Adipose tissue (tissue), 3 donors: ENCODE results near the gene GNAT3. TPM values are rescaled to one million over a fixed set of nuclear protein-coding genes. Genes with fewer than 3 reads are reported as not detected.

Source experiments
- H3K27ac ChIP-seq: one replicate; pipeline ENCODE4 v1.5.1; 2013; ENCODE audit warnings: low read depth, low read length
- WGBS, 3 donors: extraction: QIAGEN DNeasy Blood & Tissue Kit; methylation state at CpG; one replicate each; pipeline ENCODE4 v1.1.7; 2013; 5-methylcytosine and 5-hydroxymethylcytosine counted together
- polyA plus RNA-seq, 3 donors: library from polyadenylated mRNA; stranded (reverse); fragments of 200-250 nt; gene quantifications; one replicate each; pipeline ENCODE4 v1.2.3, GENCODE V29; 2013
- donor health status: healthy with polysubstance abuse.
- donor health status: Bipolar disorder and iron deficiency.
- donor health status: healthy.

Gene GNAT3
- polyA plus RNA-seq, 3 donors = 0.06 TPM; not detected in 2

DNA sequence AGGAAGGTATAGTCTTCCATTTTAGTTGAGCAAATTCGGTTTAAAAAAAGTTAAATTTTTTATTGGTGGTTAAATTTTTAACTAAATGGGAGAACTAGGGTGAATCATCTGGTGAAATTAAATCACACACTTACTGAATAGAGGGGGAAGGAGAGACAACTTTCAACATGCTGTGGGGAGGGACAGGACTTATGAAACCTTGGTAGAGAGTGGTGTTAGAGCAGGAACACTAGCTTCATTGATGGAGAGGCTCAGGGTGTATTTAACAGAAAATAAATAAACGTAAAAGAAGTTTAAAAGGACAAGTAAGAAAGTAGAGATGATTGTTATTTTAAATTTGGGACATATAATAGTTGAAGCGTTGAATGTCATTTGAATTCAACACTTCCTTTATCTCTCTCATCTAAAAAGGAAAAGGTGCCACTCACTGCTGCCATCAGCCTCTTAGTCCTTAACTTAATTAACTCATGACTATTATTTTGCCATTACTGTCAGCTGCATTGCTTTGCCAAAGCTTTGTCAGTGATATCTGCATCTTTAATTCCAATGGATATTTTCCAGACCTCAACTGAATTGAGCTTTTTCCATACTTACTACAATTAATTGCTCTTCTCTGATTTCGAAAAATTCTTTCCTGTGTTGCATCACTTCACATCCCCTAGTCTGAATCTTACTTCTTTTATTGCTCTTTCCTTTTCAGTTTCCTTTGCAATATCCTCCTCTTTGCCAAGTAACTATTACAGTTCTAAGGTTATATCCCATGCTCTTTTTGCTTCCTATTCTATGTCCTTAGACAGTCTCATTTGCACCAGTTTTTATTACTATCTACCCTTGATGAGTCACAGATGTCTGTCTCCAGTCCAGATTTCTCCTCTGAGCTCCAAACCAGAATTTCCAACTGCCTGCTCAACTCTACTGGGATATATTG, 71.7 kb downstream of the GNAT3 start:
- no peak overlapping the region for H3K27ac ChIP-seq
- whole genome bisulfite sequencing, 3 donors = 40 to 59% (median 42%) methylated on average over 4 of the region's 4 CpGs

- 75 to 87% (median 82%) methylated on average over 2 of the region's 2 CpGs for WGBS, 3 donors
- H3K27ac ChIP-seq = no peak overlapping the region
Observed at GRCh38 chr7:80435521-80435920, 76.3 kb downstream of the GNAT3 start.

DNA sequence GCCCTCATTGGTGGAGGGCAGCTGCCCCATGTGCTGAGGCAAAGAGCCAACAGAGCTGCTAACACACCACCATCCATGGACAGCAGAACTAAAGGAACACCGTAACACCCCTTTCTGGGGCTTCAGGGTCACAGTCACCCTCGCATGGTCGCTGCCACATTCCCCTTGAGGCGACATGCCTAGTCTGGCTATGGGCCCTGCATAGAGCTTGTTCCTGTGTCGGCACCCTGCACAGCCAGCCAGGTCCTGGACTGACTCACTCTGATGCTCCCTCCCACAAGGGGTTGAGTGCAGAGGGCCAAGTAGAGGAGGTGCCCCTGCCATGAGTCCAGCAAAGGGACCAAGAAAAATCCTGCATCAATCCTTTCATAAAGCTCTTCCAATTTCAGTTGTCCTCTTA, 77.8 kb downstream of the GNAT3 start:
- WGBS, 3 donors = 78 to 96% (median 86%) methylated on average over 5 of the region's 5 CpGs

DNA sequence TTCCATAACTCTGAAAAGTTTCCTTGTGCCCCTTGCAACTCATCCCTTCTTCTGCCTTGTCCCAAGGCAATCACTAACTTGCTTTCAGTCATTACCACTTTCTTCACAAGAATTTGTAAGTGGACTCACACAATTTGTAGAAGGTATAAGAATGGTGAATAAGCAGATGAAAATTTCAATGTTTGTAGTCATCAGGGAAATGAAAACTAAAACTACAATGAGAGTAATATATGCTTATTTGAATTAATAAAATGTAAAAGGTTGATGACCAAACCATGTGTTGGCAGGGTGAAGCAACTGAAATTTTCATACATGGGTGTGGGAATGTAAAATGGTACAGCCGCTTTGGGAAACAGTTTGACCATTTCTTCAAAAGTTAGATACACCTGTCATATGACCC, 79.7 kb downstream of the GNAT3 start:
- no peak overlapping the region for H3K27ac ChIP-seq
- WGBS, 3 donors = 88 to 100% methylated on average over 1 of the region's 1 CpG; no CpG with 5 or more reads in 1 of the 3 donors

More for the DNA sequence above, 77.8 kb downstream of the GNAT3 start:
- no peak overlapping the region for H3K27ac ChIP-seq

DNA sequence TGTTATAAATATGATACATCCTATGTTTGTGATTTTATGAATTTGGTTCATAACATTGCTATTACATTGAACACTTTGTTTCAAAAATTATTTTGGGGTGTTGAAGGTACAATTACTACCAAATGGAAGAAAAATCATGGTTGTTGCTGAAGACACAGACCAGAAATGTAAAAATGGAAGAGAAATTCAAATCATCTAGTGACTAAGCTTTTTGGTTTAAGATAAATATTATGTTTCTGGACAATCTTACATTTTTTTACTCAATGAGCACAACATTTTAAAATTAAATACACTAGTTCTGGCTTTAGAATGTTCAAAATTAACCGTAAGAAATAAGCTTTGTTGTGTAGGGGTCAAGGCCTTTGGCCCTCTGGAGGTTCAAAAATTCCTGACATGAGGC, 82.7 kb downstream of the GNAT3 start:
- no peak overlapping the region for H3K27ac ChIP-seq
- WGBS, 3 donors = 79 to 86% (median 81%) methylated on average over 1 of the region's 1 CpG

DNA sequence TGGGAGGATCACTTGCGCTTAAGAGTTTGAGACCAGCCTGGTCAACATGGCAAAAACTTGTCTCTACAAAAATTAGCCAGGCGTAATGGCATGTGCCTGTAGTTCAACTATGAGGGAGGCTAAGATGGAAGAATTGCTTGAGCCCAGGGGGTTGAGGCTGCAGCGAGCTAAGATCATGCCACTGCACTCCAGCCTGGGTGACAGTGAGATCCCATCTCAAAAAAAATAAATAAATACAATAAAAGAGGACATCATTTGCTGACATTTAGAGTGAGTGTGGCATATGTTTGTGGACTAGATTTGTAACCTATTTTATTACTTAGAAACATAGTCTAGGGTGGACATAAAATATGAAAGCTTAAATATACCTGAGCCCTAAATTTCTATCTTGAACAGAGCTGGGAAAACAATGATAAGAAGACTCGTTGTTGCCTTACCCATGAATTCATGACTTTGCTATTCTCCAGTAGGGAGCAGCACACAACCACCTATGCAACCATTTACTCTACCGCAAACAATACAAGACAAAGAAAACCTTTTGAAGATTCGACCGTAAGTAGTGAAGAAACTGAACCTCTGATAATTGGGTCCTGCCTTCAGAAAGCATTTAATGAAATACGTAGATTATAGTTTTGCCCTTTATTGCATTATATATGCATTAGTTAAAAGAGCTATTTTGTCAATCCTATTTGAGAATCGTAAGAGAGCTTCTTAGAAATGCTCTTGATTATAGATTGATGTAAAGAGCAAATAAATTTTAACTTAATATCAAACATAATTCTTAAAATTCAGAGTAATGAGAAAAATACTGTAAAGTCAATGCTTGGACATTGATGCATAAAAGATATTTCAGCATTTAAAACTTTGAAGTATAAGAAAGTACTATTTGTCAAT, 83.5 kb downstream of the GNAT3 start:
- WGBS, 3 donors = 36 to 43% (median 38%) methylated on average over 9 of the region's 9 CpGs
- no peak overlapping the region for H3K27ac ChIP-seq

GRCh38 chr7:80427218-80427617, 84.6 kb downstream of the GNAT3 start:
- 68 to 85% (median 82%) methylated on average over 4 of the region's 4 CpGs for WGBS, 3 donors
- H3K27ac ChIP-seq = no peak overlapping the region

DNA sequence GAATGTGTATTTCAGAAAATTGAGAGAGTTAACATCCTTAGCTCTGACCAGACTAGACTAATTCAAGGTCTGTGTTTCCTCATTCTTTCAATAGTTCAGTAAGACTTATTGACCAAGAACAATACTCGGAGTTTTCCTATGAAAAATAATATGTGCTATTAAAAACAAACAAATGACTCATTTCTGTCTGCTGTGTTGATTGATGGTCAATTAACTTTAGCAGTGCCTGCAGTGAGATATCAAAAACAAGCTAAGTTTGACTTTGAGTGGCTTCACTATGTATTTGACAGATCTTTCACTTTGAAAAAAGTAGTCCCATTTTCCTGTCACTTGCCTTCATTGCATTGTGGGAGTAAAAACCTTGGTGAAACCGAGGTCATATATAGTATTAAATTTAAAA, 91.0 kb downstream of the GNAT3 start:
- 52 to 81% (median 70%) methylated on average over 2 of the region's 2 CpGs for WGBS, 3 donors
- no peak overlapping the region for H3K27ac ChIP-seq

GRCh38 chr7:80417211-80417793, 94.6 kb downstream of the GNAT3 start:
- no peak overlapping the region for H3K27ac ChIP-seq
- 87 to 89% (median 88%) methylated on average over 6 of the region's 6 CpGs for WGBS, 3 donors

DNA sequence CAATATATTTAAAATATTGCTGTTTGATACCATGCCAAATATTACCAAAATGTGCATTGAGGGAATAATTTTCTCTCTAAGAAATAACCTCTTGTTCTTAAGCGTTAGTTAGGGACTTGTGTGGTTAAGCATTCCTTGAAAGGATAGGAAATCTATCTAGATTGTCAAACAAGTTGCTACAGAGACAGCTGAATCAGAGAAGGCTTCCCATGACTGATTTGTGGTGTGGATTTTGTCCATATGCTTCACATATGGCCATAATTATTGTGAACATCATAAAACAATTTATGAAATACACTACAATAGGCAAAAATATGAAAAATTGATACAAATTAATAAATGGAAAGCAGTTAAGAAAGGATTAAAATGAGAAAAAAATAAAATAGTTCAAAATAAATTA, 96.3 kb downstream of the GNAT3 start:
- no peak overlapping the region for H3K27ac ChIP-seq
- WGBS, 3 donors = 72 to 88% (median 76%) methylated on average over 1 of the region's 1 CpG

DNA sequence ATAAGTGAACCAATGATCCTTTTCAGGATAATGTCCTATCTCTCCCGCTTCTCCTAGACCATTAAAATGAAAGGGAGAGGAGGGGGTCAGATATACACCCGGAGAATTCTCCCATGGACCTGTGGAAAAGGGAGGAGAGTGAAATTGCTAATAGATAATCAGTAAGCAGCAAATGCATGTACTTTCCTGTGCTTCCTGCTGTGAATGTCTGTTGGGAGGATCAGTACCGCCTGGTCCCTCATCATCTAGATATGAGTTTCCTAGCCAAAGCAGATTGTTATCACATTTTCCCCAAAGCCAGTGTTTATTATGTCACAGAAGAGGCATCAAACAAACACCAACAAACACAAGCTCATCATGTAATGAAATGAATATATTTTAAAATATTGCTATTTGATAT, 96.8 kb downstream of the GNAT3 start:
- no peak overlapping the region for H3K27ac ChIP-seq
- 82 to 91% (median 84%) methylated on average over 3 of the region's 3 CpGs for WGBS, 3 donors

- H3K27ac ChIP-seq = no peak overlapping the region
- WGBS, 3 donors = 60 to 83% (median 62%) methylated on average over 2 of the region's 2 CpGs
Observed at GRCh38 chr7:80414331-80414730, 97.5 kb downstream of the GNAT3 start.

DNA sequence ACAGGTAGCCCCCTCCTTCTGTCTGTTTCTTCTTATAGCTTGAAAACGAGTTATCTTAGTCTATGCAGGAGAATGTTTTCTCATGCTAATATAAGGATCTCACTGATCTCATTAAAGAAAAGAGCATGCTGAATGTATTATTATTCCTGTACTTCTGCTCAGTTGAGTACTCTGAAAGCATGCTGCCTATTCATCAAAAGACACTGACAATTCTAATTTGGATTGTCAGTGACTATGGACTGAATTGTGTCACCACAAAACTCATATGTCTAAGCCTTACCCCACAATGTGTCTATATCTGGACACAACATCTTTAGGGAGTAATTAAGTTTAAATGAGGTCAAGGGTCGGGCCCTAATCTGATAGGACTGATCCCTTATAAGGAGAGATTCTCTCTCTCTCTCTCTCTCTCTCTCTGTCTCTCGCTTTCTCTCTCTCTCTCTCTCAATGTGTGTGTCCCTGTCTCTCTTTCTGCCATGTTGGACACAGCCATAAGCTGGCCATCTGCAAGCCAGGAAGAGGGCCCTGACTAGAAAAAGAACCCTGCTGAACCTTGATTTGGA, 98.4 kb downstream of the GNAT3 start:
- H3K27ac ChIP-seq = no peak overlapping the region
- WGBS, 3 donors = 68 to 79% (median 76%) methylated on average over 3 of the region's 3 CpGs

DNA sequence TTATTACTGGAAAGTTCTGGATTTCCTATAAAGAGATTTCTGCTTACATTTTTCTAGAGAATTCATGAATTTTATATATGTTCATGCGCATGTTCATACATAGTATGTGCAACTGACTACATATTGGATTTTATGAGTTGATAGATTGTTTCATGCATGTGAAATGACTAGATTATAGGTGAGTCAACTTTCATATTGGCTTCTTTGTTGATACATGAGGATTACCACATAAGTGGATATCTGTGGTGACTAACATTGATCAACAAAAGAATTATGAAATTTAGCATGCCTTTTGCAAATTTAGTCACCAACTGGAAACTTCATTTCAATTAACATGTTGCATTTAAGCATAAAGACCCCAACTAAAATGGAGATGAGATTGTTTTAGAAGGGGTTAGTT, 99.0 kb downstream of the GNAT3 start:
- 95 to 100% (median 100%) methylated on average over 1 of the region's 1 CpG for WGBS, 3 donors
- H3K27ac ChIP-seq = no peak overlapping the region

DNA sequence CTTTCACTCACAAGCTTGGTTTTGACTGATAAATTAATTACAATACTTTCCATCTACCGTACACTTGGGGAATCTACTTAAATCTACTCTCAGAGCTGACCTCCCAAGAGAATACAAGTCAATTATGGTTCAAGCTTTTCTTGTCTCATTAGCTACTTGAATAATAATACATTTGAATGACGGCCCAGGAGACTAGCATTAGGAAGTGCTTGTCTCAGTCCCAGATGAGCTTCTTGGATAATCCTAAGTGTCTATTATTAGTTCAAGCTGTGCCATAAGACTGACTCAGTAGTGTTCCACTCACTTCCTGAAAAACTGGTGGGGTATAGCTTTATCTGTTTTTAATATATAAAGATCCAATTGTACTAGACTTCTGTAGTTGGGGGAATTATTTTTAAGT, 100.2 kb downstream of the GNAT3 start:
- WGBS, 3 donors = 57 to 72% (median 64%) methylated on average over 2 of the region's 2 CpGs
- no peak overlapping the region for H3K27ac ChIP-seq

DNA sequence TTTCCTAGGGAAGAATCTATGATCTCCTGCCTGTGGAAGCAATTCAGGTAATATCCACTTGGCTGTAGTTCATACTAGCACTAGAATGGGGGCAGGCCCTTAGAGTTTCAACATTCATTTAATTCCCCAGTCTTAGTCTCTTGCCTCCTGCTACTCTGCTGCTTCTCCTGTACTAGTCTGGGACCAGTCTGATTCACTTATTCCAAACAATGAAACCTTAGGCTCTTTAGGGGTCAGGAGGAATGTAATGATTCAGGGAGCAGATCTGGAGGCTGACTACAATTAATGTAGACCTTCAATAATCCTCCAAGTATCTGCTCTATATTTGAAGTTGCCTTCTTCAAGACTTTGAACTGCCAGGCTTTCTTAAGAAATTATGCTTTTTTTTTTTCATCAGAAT, 101.8 kb downstream of the GNAT3 start:
- no peak overlapping the region for H3K27ac ChIP-seq
